H9 (cell line): ENCODE measurements around the gene RNPEPL1. TPM values are rescaled to one million over a fixed set of nuclear protein-coding genes. Genes with fewer than 3 reads are reported as not detected.

ENCODE experiments used
- DNase-seq: peaks from one replicate; pipeline ENCODE4 v3.0.0-alpha.2; 2017
- H2AFZ ChIP-seq: one replicate; pipeline ENCODE4 v1.6.1; 2013; ENCODE audit warnings: mild to moderate bottlenecking, low read length, control low read depth, moderate library complexity
- H2AK5ac ChIP-seq: 2 replicates; pipeline ENCODE4 v1.6.1; 2013; ENCODE audit warnings: low read length, control low read depth, mixed read lengths; ENCODE audit not compliant: insufficient read length
- H2BK120ac ChIP-seq: one replicate; pipeline ENCODE4 v1.6.1; 2013; ENCODE audit warnings: low read depth, mild to moderate bottlenecking, low read length, control low read depth, inconsistent platforms; ENCODE audit not compliant: poor library complexity, severe bottlenecking
- H2BK12ac ChIP-seq: 2 replicates; pipeline ENCODE4 v1.6.1; 2013; ENCODE audit warnings: low read length, control low read depth, mixed read lengths, low read depth; ENCODE audit not compliant: insufficient read length
- H2BK15ac ChIP-seq: 2 replicates; pipeline ENCODE4 v1.6.1; 2013; ENCODE audit warnings: low read depth, low read length, control low read depth
- H2BK20ac ChIP-seq: one replicate; pipeline ENCODE4 v1.6.1; 2013; ENCODE audit warnings: low read depth, mild to moderate bottlenecking, low read length, control low read depth, inconsistent platforms; ENCODE audit not compliant: poor library complexity, severe bottlenecking
- H2BK5ac ChIP-seq: 2 replicates; pipeline ENCODE4 v1.6.1; 2013; ENCODE audit warnings: low read length, control low read depth, mixed read lengths; ENCODE audit not compliant: insufficient read length
- H3K14ac ChIP-seq: 2 replicates; pipeline ENCODE4 v1.6.1; 2013; ENCODE audit warnings: low read length, control low read depth; ENCODE audit not compliant: insufficient read depth
- H3K18ac ChIP-seq: 2 replicates; pipeline ENCODE4 v1.6.1; 2013; ENCODE audit warnings: low read depth, mild to moderate bottlenecking, mixed read lengths, low read length, control low read depth; ENCODE audit not compliant: insufficient read length
- H3K23ac ChIP-seq: 2 replicates; pipeline ENCODE4 v1.6.1; 2013; ENCODE audit warnings: low read length, control low read depth, mixed read lengths, low read depth; ENCODE audit not compliant: insufficient read length
- H3K23me2 ChIP-seq: 2 replicates; pipeline ENCODE4 v1.6.1; 2013; ENCODE audit warnings: low read depth, mild to moderate bottlenecking, mixed read lengths, low read length, control low read depth; ENCODE audit not compliant: insufficient read length, poor library complexity, severe bottlenecking
- H3K27ac ChIP-seq: 2 replicates; pipeline ENCODE4 v1.5.1; 2013; ENCODE audit warnings: low read length, control low read depth, mixed read lengths, low read depth; ENCODE audit not compliant: insufficient read length
- H3K27me3 ChIP-seq: 2 replicates; pipeline ENCODE4 v1.6.1; 2013; ENCODE audit warnings: low read length, control low read depth, inconsistent platforms; ENCODE audit not compliant: insufficient read depth
- H3K4ac ChIP-seq: 2 replicates; pipeline ENCODE4 v1.6.1; 2013; ENCODE audit warnings: low read depth, mild to moderate bottlenecking, control low read depth, inconsistent platforms, low read length, moderate library complexity
- H3K4me1 ChIP-seq: 2 replicates; pipeline ENCODE4 v1.6.1; 2013; ENCODE audit warnings: low read length, control low read depth, inconsistent platforms; ENCODE audit not compliant: insufficient read depth
- H3K4me2 ChIP-seq: 2 replicates; pipeline ENCODE4 v1.6.1; 2013; ENCODE audit warnings: low read length, control low read depth, mixed read lengths; ENCODE audit not compliant: insufficient read length, insufficient read depth
- H3K56ac ChIP-seq: 2 replicates; pipeline ENCODE4 v1.6.1; 2013; ENCODE audit warnings: low read depth, mild to moderate bottlenecking, mixed read lengths, low read length, control low read depth; ENCODE audit not compliant: insufficient read length
- H3K79me1 ChIP-seq: 2 replicates; pipeline ENCODE4 v1.6.1; 2013; ENCODE audit warnings: low read depth, mild to moderate bottlenecking, moderate library complexity, low read length, control low read depth, inconsistent platforms; ENCODE audit not compliant: insufficient read depth, poor library complexity, severe bottlenecking
- H3K79me2 ChIP-seq: 2 replicates; pipeline ENCODE4 v1.6.1; 2013; ENCODE audit warnings: low read length, control low read depth, inconsistent platforms; ENCODE audit not compliant: insufficient read depth
- H3K9ac ChIP-seq: 2 replicates; pipeline ENCODE4 v1.6.1; 2013; ENCODE audit warnings: low read length, control low read depth, mixed read lengths; ENCODE audit not compliant: insufficient read length; ENCODE audit errors: extremely low read depth
- H3K9me3 ChIP-seq: one replicate; pipeline ENCODE4 v1.6.1; 2013; ENCODE audit warnings: low read depth, low read length, inconsistent platforms; ENCODE audit not compliant: control insufficient read depth
- H3T11ph ChIP-seq: one replicate; pipeline ENCODE4 v1.6.1; 2013; ENCODE audit warnings: mild to moderate bottlenecking, low read length, control low read depth, inconsistent platforms
- H4K20me1 ChIP-seq: one replicate; pipeline ENCODE4 v1.6.1; 2013; ENCODE audit not compliant: control insufficient read depth, insufficient read length, insufficient read depth
- H4K5ac ChIP-seq: 2 replicates; pipeline ENCODE4 v1.6.1; 2013; ENCODE audit warnings: low read depth, mild to moderate bottlenecking, mixed read lengths, low read length, control low read depth; ENCODE audit not compliant: insufficient read length
- H4K8ac ChIP-seq: replicated peaks from 2 replicates; pipeline ENCODE4 v1.6.1; 2013; ENCODE audit warnings: low read length, control low read depth, mixed read lengths, low read depth; ENCODE audit not compliant: insufficient read length
- H4K91ac ChIP-seq: 2 replicates; pipeline ENCODE4 v1.6.1; 2013; ENCODE audit warnings: low read depth, mild to moderate bottlenecking, moderate library complexity, mixed read lengths, low read length, control low read depth; ENCODE audit not compliant: insufficient read length
- H3K27ac Mint-ChIP-seq, 3 experiments: 2 replicates in 2 of 3; 3 replicates in 1 of 3; pipeline ENCODE4 v1.8.0; 2020 to 2021; ENCODE audit warnings: mixed read lengths in 3 of 3, mild to moderate bottlenecking in 1 of 3, moderate library complexity in 1 of 3
- H3K27me3 Mint-ChIP-seq: 2 replicates; pipeline ENCODE4 v1.8.0; 2021; ENCODE audit warnings: low read depth, mild to moderate bottlenecking, moderate library complexity, mixed read lengths
- H3K36me3 Mint-ChIP-seq, 3 experiments: 2 replicates in 2 of 3; 3 replicates in 1 of 3; pipeline ENCODE4 v1.8.0; 2020 to 2021; ENCODE audit warnings: low read depth in 3 of 3, mixed read lengths in 3 of 3; ENCODE audit not compliant: insufficient read depth in 1 of 3
- H3K4me1 Mint-ChIP-seq, 2 experiments: 2 replicates each; pipeline ENCODE4 v1.8.0; 2020; ENCODE audit warnings: mixed read lengths in 2 of 2
- H3K4me3 Mint-ChIP-seq, 2 experiments: 2 replicates in 1 of 2; 3 replicates in 1 of 2; pipeline ENCODE4 v1.8.0; 2020 to 2021; ENCODE audit warnings: mild to moderate bottlenecking in 2 of 2, mixed read lengths in 2 of 2, moderate library complexity in 1 of 2
- H3K9me3 Mint-ChIP-seq, 2 experiments: 2 replicates in 1 of 2; 3 replicates in 1 of 2; pipeline ENCODE4 v1.8.0; 2020; ENCODE audit warnings: mild to moderate bottlenecking in 2 of 2, mixed read lengths in 2 of 2, moderate library complexity in 1 of 2
- CTCF ChIP-seq: fragments of 200-600 bp; sonication (generic); conservative IDR thresholded peaks from 3 replicates; pipeline ENCODE4 v1.8.0; 2021; ENCODE audit warnings: antibody characterized with exemption, mild to moderate bottlenecking
- WGBS: extraction: QIAGEN DNeasy Blood & Tissue Kit; methylation state at CpG from one replicate; pipeline ENCODE4 v1.1.7; 2013; ENCODE audit warnings: missing lambda C conversion rate, low lambda C conversion rate, mixed read lengths; ENCODE audit not compliant: insufficient read length; ENCODE audit errors: extremely low coverage; 5-methylcytosine and 5-hydroxymethylcytosine counted together
- total RNA-seq: library from RNA; stranded (reverse); gene quantifications from 2 replicates; pipeline ENCODE4 v1.2.1, GENCODE V29; 2021

Gene RNPEPL1
- total RNA-seq, 1 experiment from 2014 or later = 22.5 TPM

- H3K27ac Mint-ChIP-seq = no peak overlapping the region
Measured at GRCh38 chr2:240627736-240628506, 59.6 kb downstream of the RNPEPL1 start.

More at GRCh38 chr2:240627736-240628506, 59.6 kb downstream of the RNPEPL1 start:
- Histone ChIP-seq H3K27me3 (no peaks in the 10 kb centered on the region; the same call in 1 of the 2 replicates), H3K79me2 (no peaks in the 10 kb centered on the region), H3K9me3 (no peaks in the 10 kb centered on the region), H3K23ac (no peak overlapping the region), H3K9ac (no peak overlapping the region), H2BK5ac (no peak overlapping the region), H3K4me1 (no peaks in the 10 kb centered on the region), H4K91ac (no peak overlapping the region), H3K18ac (no peak overlapping the region), H2BK12ac (no peak overlapping the region), H2AK5ac (no peak overlapping the region), H3K14ac (no peak overlapping the region; the same call in 1 of the 2 replicates), H2AFZ (no peak overlapping the region), H3K56ac (no peak overlapping the region), H3K4me2 (no peak overlapping the region), H3K27ac (no peak overlapping the region), H4K5ac (no peak overlapping the region), H4K20me1 (no peaks in the 10 kb centered on the region), H2BK20ac (no peak overlapping the region), H3T11ph (no peak overlapping the region), H3K79me1 (no peaks in the 10 kb centered on the region), H3K23me2 (no peaks in the 10 kb centered on the region), H2BK120ac (no peak overlapping the region), H3K4ac (no peak overlapping the region), H4K8ac (no peak overlapping the region), H2BK15ac (no peak overlapping the region)
- TF ChIP-seq CTCF = no peak
- WGBS = no CpG with 5 or more reads among the region's 17 CpGs
- Mint-ChIP-seq H3K9me3 (peaks cover 9 to 13% of the 10 kb centered on the region in 2 experiments), H3K36me3 (peaks cover 0 to 1% (median 0%) of the 10 kb centered on the region in 3 experiments; a peak in 1 of 7 replicates), H3K4me3 (no peak overlapping the region), H3K27me3 (peaks cover 3% of the 10 kb centered on the region; the same call in 1 of the 2 replicates), H3K4me1 (peaks cover 0 to 9% of the 10 kb centered on the region in 2 experiments; a peak in 2 of 4 replicates)
- peak; percentile 15 for DNase-seq
